ENCODE results near the gene STAG1. TPM values are rescaled to one million over a fixed set of nuclear protein-coding genes. Genes with fewer than 3 reads are reported as not detected.
"Not testable (repeated sequence)": the region's sequence is repeated elsewhere in the genome, so short reads cannot be mapped to it uniquely, and the experiment has no call there.

The STAG1 gene
- total RNA-seq, 1 experiment from 2014 or later: 43.7 TPM

DNA sequence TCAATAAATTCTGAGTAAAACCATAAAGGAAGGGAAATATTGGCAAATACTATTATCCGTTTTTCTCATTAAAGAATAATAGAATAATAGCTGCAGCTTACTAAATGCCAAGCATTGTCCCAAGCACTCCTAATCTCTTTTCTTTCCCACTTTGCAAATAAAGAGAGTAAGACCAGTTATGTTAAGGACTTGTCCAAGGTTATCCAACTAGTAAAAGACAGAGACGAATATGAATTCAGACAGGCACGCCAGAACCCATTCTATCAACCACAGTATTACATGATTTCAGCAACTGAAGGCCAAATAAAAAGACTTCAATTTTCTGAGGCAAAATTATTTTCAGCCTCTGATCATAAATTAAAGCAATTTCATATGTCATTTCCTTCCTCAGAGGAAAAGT, 235.5 kb downstream of the STAG1 start:
- TF ChIP-seq, protein P1, sequence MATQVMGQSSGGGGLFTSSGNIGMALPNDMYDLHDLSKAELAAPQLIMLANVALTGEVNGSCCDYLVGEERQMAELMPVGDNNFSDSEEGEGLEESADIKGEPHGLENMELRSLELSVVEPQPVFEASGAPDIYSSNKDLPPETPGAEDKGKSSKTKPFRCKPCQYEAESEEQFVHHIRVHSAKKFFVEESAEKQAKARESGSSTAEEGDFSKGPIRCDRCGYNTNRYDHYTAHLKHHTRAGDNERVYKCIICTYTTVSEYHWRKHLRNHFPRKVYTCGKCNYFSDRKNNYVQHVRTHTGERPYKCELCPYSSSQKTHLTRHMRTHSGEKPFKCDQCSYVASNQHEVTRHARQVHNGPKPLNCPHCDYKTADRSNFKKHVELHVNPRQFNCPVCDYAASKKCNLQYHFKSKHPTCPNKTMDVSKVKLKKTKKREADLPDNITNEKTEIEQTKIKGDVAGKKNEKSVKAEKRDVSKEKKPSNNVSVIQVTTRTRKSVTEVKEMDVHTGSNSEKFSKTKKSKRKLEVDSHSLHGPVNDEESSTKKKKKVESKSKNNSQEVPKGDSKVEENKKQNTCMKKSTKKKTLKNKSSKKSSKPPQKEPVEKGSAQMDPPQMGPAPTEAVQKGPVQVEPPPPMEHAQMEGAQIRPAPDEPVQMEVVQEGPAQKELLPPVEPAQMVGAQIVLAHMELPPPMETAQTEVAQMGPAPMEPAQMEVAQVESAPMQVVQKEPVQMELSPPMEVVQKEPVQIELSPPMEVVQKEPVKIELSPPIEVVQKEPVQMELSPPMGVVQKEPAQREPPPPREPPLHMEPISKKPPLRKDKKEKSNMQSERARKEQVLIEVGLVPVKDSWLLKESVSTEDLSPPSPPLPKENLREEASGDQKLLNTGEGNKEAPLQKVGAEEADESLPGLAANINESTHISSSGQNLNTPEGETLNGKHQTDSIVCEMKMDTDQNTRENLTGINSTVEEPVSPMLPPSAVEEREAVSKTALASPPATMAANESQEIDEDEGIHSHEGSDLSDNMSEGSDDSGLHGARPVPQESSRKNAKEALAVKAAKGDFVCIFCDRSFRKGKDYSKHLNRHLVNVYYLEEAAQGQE (IDR thresholded peaks at IDR 0.05; ENCODE audit: insufficient read depth in 1 of 2, low read depth in 2 of 2, low read length in 1 of 2): no peak
- TF ChIP-seq SIN3A (IDR thresholded peaks at IDR 0.05; ENCODE audit: borderline replicate concordance, insufficient read depth, low read depth, low read length) (no peak), POLR2AphosphoS5 (IDR thresholded peaks at IDR 0.05; ENCODE audit: low read depth, low read length) (no peak), TCF7L2 (IDR thresholded peaks at IDR 0.05; ENCODE audit: low read depth, low read length) (no peak)
- TF ChIP-seq, protein P2, sequence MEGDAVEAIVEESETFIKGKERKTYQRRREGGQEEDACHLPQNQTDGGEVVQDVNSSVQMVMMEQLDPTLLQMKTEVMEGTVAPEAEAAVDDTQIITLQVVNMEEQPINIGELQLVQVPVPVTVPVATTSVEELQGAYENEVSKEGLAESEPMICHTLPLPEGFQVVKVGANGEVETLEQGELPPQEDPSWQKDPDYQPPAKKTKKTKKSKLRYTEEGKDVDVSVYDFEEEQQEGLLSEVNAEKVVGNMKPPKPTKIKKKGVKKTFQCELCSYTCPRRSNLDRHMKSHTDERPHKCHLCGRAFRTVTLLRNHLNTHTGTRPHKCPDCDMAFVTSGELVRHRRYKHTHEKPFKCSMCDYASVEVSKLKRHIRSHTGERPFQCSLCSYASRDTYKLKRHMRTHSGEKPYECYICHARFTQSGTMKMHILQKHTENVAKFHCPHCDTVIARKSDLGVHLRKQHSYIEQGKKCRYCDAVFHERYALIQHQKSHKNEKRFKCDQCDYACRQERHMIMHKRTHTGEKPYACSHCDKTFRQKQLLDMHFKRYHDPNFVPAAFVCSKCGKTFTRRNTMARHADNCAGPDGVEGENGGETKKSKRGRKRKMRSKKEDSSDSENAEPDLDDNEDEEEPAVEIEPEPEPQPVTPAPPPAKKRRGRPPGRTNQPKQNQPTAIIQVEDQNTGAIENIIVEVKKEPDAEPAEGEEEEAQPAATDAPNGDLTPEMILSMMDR (IDR thresholded peaks at IDR 0.05): no peak
- H3K9me3 ChIP-seq (ENCODE audit: control insufficient read depth, insufficient read depth, low read depth, low read length): no peaks in the 10 kb centered on the region
- BruUV-seq (replicated peaks): no TSS peak
- POLR2A ChIA-PET: no interaction called here
- CTCF ChIA-PET: no interaction called here
- H3K36me3 ChIP-seq (ENCODE audit: control insufficient read depth, insufficient read depth, low read length): no peaks in the 10 kb centered on the region
- H3K27me3 ChIP-seq (ENCODE audit: control insufficient read depth, insufficient read depth, low read length): no peaks in the 10 kb centered on the region
- no peak overlapping the region for H3K27ac ChIP-seq (ENCODE audit: low read length)
- in situ Hi-C loops (cut with HindIII; ENCODE audit: low pct_unique_long_range_greater_than_20kb, low sequenced_read_pairs) (no loop called here), intact Hi-C loops (cut with micrococcal nuclease; ENCODE audit: unreplicated experiment) (no loop called here)
- ATAC-seq (no peak), DNase-seq (ENCODE audit: low read depth, low spot score) (no peak)
- H3K4me1 ChIP-seq (ENCODE audit: control insufficient read depth, insufficient read depth, low read length): no peaks in the 10 kb centered on the region
- no peak overlapping the region for H3K4me3 ChIP-seq (ENCODE audit: low read depth in 2 of 2, low read length in 2 of 2)

DNA sequence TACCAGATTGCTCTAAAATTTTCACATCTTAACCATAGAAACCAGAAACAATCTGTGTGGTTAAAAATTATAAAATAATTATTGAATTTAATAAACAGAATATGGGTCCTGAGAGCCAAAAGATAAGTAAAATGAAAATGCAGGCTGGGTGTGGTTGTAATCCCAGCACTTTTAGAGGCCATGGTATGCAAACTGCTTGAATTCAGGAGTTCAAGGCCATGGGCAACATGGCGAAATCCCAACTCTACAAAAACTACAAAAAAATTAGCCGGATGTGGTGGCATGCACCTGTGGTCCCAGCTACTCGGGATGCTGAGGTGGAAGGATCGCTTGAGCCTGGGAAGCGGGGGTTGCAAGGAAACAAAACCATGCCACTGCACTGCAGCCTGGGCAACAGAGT, 236.1 kb downstream of the STAG1 start:
- H3K27ac ChIP-seq (ENCODE audit: low read length): no peak overlapping the region
- H3K27me3 ChIP-seq (ENCODE audit: control insufficient read depth, insufficient read depth, low read length): no peaks in the 10 kb centered on the region
- ChIA-PET CTCF (no interaction called here), POLR2A (no interaction called here)
- no peak overlapping the region for H3K4me3 ChIP-seq (ENCODE audit: low read depth in 2 of 2, low read length in 2 of 2)
- H3K36me3 ChIP-seq (ENCODE audit: control insufficient read depth, insufficient read depth, low read length): no peaks in the 10 kb centered on the region
- in situ Hi-C loops (cut with HindIII; ENCODE audit: low pct_unique_long_range_greater_than_20kb, low sequenced_read_pairs): no loop called here
- DNase-seq (ENCODE audit: low read depth, low spot score) (no peak), ATAC-seq (no peak)
- H3K9me3 ChIP-seq (ENCODE audit: control insufficient read depth, insufficient read depth, low read depth, low read length): no peaks in the 10 kb centered on the region
- BruUV-seq (replicated peaks): no TSS peak
- intact Hi-C loops (cut with micrococcal nuclease; ENCODE audit: unreplicated experiment): no loop called here
- TF ChIP-seq, protein P1 (IDR thresholded peaks at IDR 0.05; ENCODE audit: insufficient read depth in 1 of 2, low read depth in 2 of 2, low read length in 1 of 2): no peak
- no peak for TF ChIP-seq SIN3A (IDR thresholded peaks at IDR 0.05; ENCODE audit: borderline replicate concordance, insufficient read depth, low read depth, low read length)
- no peak for TF ChIP-seq TCF7L2 (IDR thresholded peaks at IDR 0.05; ENCODE audit: low read depth, low read length)
- TF ChIP-seq POLR2AphosphoS5 (IDR thresholded peaks at IDR 0.05; ENCODE audit: low read depth, low read length): no peak
- TF ChIP-seq, protein P2 (IDR thresholded peaks at IDR 0.05): no peak
- no peaks in the 10 kb centered on the region for H3K4me1 ChIP-seq (ENCODE audit: control insufficient read depth, insufficient read depth, low read length)

DNA sequence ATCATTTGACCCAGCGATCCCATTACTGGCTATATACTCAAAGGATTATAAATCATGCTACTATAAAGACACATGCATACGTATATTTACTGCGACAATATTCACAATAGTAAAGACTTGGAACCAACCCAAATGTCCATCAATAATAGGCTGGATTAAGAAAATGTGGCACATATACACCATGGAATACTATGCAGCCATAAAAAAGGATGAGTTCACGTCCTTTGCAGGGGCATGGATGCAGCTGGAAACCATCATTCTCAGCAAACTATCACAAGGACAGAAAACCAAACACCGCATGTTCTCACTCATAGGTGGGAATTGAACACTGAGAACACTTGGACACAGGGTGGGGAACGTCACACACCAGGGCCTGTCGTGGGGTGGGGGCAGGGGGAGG, 237.6 kb downstream of the STAG1 start:
- H3K4me1 ChIP-seq (ENCODE audit: control insufficient read depth, insufficient read depth, low read length); H3K27ac ChIP-seq (ENCODE audit: low read length); intact Hi-C loops (cut with micrococcal nuclease; ENCODE audit: unreplicated experiment); ATAC-seq; BruUV-seq (replicated peaks); CTCF ChIA-PET; H3K4me3 ChIP-seq (ENCODE audit: low read depth in 2 of 2, low read length in 2 of 2); POLR2A ChIA-PET; H3K9me3 ChIP-seq (ENCODE audit: control insufficient read depth, insufficient read depth, low read depth, low read length); H3K27me3 ChIP-seq (ENCODE audit: control insufficient read depth, insufficient read depth, low read length); DNase-seq (ENCODE audit: low read depth, low spot score); in situ Hi-C loops (cut with HindIII; ENCODE audit: low pct_unique_long_range_greater_than_20kb, low sequenced_read_pairs); H3K36me3 ChIP-seq (ENCODE audit: control insufficient read depth, insufficient read depth, low read length): not testable (repeated sequence)

Measured in Panc1 (cell line).